ENCODE data around the gene EXOC3L4. TPM values are rescaled to one million over a fixed set of nuclear protein-coding genes. Genes with fewer than 3 reads are reported as not detected.

EXOC3L4 gene
- total RNA-seq, 1 experiment from 2014 or later, result 1.4 TPM

DNA sequence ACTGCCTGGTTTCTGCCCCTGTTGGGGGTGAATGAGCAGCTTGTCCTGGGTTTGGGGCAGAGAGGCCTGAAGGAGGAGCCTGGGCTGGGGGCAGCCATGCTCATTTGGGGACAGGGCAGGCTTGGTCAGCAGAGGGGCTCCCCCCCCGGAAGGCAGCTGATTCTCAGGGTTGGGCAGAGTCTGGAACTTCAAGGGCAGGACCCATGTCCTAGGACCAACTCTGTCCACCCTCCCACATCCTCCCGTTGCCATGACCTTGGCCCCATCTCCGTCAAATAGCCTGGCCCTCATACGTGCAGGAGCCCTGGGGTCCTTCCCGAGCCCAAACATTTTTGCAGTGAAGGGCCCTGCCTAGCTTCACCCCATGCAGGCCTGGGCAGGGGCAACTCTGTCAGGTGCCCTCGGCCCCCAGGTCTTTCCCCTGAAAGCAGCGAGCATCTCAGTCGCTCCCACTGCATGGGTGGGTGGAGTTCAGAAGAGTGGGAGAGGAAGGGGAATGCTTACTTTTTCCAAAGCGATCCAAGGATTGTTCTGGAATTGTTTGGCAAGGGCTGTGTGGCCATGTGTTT lies 61.4 kb downstream of the EXOC3L4 start:
- POLR2A ChIA-PET (ENCODE audit: unreplicated experiment), result no interaction called here
- Histone ChIP-seq H3K9me3 (ENCODE audit: low read length) (no peaks in the 10 kb centered on the region), H3F3A (ENCODE audit: low read length, unreplicated experiment) (no peaks in the 10 kb centered on the region), H3K27me3 (ENCODE audit: low read length) (no peaks in the 10 kb centered on the region), H3K9me2 (replicated peaks; ENCODE audit: low read length) (no peaks in the 10 kb centered on the region), H3K4me1 (ENCODE audit: insufficient read depth, low read length) (peaks cover 11% of the 10 kb centered on the region), H3K4me2 (ENCODE audit: low read length) (no peak overlapping the region), H3K79me2 (ENCODE audit: low read length) (no peaks in the 10 kb centered on the region), H3K27ac (ENCODE audit: low read length) (no peak overlapping the region), H3K4me3 (ENCODE audit: low read length) (no peak overlapping the region), H4K20me1 (ENCODE audit: low read length) (no peaks in the 10 kb centered on the region), H2AFZ (ENCODE audit: low read length) (no peak overlapping the region), H3K36me3 (ENCODE audit: low read depth, low read length) (no peaks in the 10 kb centered on the region), H3K9ac (ENCODE audit: low read length) (no peak overlapping the region)
- CTCF ChIA-PET, result no interaction called here
- ATAC-seq, result no peak
- DNase-seq, result no peak
- no TSS peak for BruUV-seq (replicated peaks)
- intact Hi-C loops (cut with micrococcal nuclease), result no loop called here
- TF ChIP-seq, protein P1, sequence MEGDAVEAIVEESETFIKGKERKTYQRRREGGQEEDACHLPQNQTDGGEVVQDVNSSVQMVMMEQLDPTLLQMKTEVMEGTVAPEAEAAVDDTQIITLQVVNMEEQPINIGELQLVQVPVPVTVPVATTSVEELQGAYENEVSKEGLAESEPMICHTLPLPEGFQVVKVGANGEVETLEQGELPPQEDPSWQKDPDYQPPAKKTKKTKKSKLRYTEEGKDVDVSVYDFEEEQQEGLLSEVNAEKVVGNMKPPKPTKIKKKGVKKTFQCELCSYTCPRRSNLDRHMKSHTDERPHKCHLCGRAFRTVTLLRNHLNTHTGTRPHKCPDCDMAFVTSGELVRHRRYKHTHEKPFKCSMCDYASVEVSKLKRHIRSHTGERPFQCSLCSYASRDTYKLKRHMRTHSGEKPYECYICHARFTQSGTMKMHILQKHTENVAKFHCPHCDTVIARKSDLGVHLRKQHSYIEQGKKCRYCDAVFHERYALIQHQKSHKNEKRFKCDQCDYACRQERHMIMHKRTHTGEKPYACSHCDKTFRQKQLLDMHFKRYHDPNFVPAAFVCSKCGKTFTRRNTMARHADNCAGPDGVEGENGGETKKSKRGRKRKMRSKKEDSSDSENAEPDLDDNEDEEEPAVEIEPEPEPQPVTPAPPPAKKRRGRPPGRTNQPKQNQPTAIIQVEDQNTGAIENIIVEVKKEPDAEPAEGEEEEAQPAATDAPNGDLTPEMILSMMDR (conservative IDR thresholded peaks at IDR 0.05; ENCODE audit: low read depth, low read length), result no peak
- TF ChIP-seq EZH2 (IDR thresholded peaks at IDR 0.05; ENCODE audit: low read length, unreplicated experiment) (no peak), EZH2phosphoT487 (IDR thresholded peaks at IDR 0.05; ENCODE audit: borderline replicate concordance, low read length) (no peak)

DNA sequence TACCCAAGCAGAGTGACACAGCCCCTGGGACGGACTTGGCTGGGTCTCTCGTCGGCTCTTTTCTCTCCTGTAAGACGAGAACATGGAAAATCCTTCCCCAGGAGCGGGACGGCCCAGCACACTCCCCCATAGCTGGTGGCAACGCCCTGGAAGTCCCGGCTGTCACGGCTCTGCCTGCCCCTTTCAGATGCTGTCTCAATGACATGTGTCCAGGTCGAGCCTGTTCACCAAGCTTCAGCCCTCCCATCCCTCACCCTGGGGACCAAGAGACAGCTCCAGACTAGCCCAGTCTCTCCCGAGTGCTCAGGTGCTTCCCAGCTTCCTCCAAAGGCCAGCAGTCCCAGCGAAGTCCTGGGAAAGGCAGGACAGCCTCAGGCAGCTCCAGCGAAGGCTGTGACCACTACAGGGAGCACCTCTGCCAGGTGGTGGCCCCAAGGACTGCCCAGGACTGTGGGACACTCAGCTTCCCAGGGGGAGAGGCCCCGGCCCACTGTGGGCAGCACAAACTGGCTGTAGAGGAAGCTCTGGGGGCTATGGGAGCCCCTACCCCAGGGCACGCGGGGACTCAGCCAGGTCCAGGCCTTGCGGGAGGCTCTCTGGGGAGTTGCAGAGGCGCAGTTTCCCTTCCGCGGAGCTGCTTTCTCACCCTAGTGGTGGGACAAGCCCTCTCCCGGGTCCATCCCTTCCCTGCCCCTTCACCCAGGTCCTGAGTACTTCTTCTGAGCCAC lies 62.3 kb downstream of the EXOC3L4 start:
- Histone ChIP-seq H3K79me2 (ENCODE audit: low read length) (no peaks in the 10 kb centered on the region), H3K9me3 (ENCODE audit: low read length) (no peaks in the 10 kb centered on the region), H2AFZ (ENCODE audit: low read length) (no peak overlapping the region), H3K4me3 (ENCODE audit: low read length) (no peak overlapping the region), H3F3A (ENCODE audit: low read length, unreplicated experiment) (no peaks in the 10 kb centered on the region), H3K4me1 (ENCODE audit: insufficient read depth, low read length) (peaks cover 11% of the 10 kb centered on the region), H3K36me3 (ENCODE audit: low read depth, low read length) (no peaks in the 10 kb centered on the region), H3K27ac (ENCODE audit: low read length) (no peak overlapping the region), H3K9me2 (replicated peaks; ENCODE audit: low read length) (no peaks in the 10 kb centered on the region), H4K20me1 (ENCODE audit: low read length) (no peaks in the 10 kb centered on the region), H3K4me2 (ENCODE audit: low read length) (no peak overlapping the region), H3K9ac (ENCODE audit: low read length) (no peak overlapping the region), H3K27me3 (ENCODE audit: low read length) (no peaks in the 10 kb centered on the region)
- no TSS peak for BruUV-seq (replicated peaks)
- no peak for DNase-seq
- CTCF ChIA-PET, result no interaction called here
- no peak for ATAC-seq
- POLR2A ChIA-PET (ENCODE audit: unreplicated experiment), result no interaction called here
- intact Hi-C loops (cut with micrococcal nuclease), result no loop called here
- TF ChIP-seq EZH2 (IDR thresholded peaks at IDR 0.05; ENCODE audit: low read length, unreplicated experiment) (no peak), EZH2phosphoT487 (IDR thresholded peaks at IDR 0.05; ENCODE audit: borderline replicate concordance, low read length) (no peak)
- TF ChIP-seq, protein P1 (conservative IDR thresholded peaks at IDR 0.05; ENCODE audit: low read depth, low read length), result no peak

DNA sequence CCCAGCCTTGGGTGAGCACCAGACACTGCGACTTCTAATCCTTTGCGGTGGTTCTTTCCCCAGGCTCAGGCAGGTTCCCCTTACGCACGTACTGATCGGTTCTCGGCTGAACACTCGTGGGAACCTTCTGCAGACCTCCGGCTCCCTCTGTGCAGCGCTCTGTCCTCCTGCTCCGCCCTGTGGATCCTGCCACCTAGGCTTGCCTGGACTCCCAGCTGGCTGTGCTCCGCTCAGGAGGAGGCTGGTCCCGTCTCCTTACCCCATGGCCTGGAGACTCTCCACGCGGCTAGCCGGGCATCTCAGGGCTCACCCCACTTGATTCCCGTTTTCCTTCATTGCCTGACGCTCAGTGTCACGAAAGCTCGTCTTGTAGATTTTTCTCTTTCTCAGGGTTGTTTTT lies 63.4 kb downstream of the EXOC3L4 start:
- ChIA-PET POLR2A (ENCODE audit: unreplicated experiment) (interaction anchor here (0.6 kb wide), 1 partner anchor 659 kb away, joined by 5 read pairs; no protein-coding TSS in a partner anchor), CTCF (no interaction called here)
- ATAC-seq, result no peak
- no peaks in the 10 kb centered on the region for H3K27me3 ChIP-seq (ENCODE audit: low read length)
- H3K9ac ChIP-seq (ENCODE audit: low read length), result no peak overlapping the region
- no peaks in the 10 kb centered on the region for H4K20me1 ChIP-seq (ENCODE audit: low read length)
- H3F3A ChIP-seq (ENCODE audit: low read length, unreplicated experiment), result no peaks in the 10 kb centered on the region
- TF ChIP-seq EZH2 (IDR thresholded peaks at IDR 0.05; ENCODE audit: low read length, unreplicated experiment), result no peak
- no peak for TF ChIP-seq EZH2phosphoT487 (IDR thresholded peaks at IDR 0.05; ENCODE audit: borderline replicate concordance, low read length)
- TF ChIP-seq, protein P1 (conservative IDR thresholded peaks at IDR 0.05; ENCODE audit: low read depth, low read length), result no peak
- no peaks in the 10 kb centered on the region for H3K79me2 ChIP-seq (ENCODE audit: low read length)
- no peak overlapping the region for H2AFZ ChIP-seq (ENCODE audit: low read length)
- H3K27ac ChIP-seq (ENCODE audit: low read length), result no peak overlapping the region
- peaks cover 6% of the 10 kb centered on the region; the same call in 1 of the 2 replicates for H3K9me3 ChIP-seq (ENCODE audit: low read length)
- DNase-seq, result no peak
- no peak overlapping the region for H3K4me3 ChIP-seq (ENCODE audit: low read length)
- H3K4me2 ChIP-seq (ENCODE audit: low read length), result no peak overlapping the region
- no peaks in the 10 kb centered on the region for H3K9me2 ChIP-seq (replicated peaks; ENCODE audit: low read length)
- H3K4me1 ChIP-seq (ENCODE audit: insufficient read depth, low read length), result peaks cover 11% of the 10 kb centered on the region
- intact Hi-C loops (cut with micrococcal nuclease), result no loop called here
- H3K36me3 ChIP-seq (ENCODE audit: low read depth, low read length), result no peaks in the 10 kb centered on the region
- BruUV-seq (replicated peaks), result no TSS peak
